Spinal cord (tissue), 10 donors: Measurements from ENCODE around the gene CEP72. TPM values are rescaled to one million over a fixed set of nuclear protein-coding genes. Genes with fewer than 3 reads are reported as not detected.

Source experiments
- DNase-seq, 6 donors: peaks; one replicate each; pipeline versions ENCODE4 v3.0.0 to v3.0.0-alpha.2; 2013 to 2015; ENCODE audit warnings: low spot score in 6 of 6, low read depth in 4 of 6
- H3K27ac ChIP-seq: one replicate; pipeline ENCODE4 v1.5.1; 2013; ENCODE audit warnings: low read depth, low read length, control low read depth
- H3K27me3 ChIP-seq: one replicate; pipeline ENCODE4 v1.6.1; 2013; ENCODE audit warnings: low read length; ENCODE audit not compliant: control insufficient read depth, insufficient read depth
- H3K36me3 ChIP-seq: one replicate; pipeline ENCODE4 v1.6.1; 2013; ENCODE audit warnings: low read length; ENCODE audit not compliant: control insufficient read depth, insufficient read depth
- H3K4me1 ChIP-seq: one replicate; pipeline ENCODE4 v1.6.1; 2013; ENCODE audit warnings: low read length; ENCODE audit not compliant: control insufficient read depth, insufficient read depth
- H3K4me3 ChIP-seq: one replicate; pipeline ENCODE4 v1.5.1; 2013; ENCODE audit warnings: low read depth, low read length, control low read depth
- H3K9me3 ChIP-seq: one replicate; pipeline ENCODE4 v1.6.1; 2013; ENCODE audit warnings: low read length; ENCODE audit not compliant: control insufficient read depth, insufficient read depth
- WGBS: methylation state at CpG from one replicate; pipeline ENCODE4 v1.1.5; 2013; ENCODE audit warnings: missing lambda C conversion rate; ENCODE audit not compliant: insufficient coverage; 5-methylcytosine and 5-hydroxymethylcytosine counted together
- polyA plus RNA-seq, 2 donors: library from polyadenylated mRNA; unstranded; fragments of 120-200 nt; gene quantifications; one replicate each; pipeline ENCODE4 v1.2.1, GENCODE V29; 2013; ENCODE audit not compliant: insufficient read length in 2 of 2
- total RNA-seq, 2 donors: library from RNA; depleted of rRNA in 1 of 2; stranded (reverse); fragments of 120-200 nt in 1 of 2; fragments of >200 nt in 1 of 2; gene quantifications; one replicate each; pipeline versions ENCODE4 v1.2.3 to v1.2.4, GENCODE V29; 2013 to 2014
- donor health status: healthy.

Gene CEP72
- total and polyA plus RNA-seq, 4 donors, result 3.5 to 12.1 (median 9.1) TPM

GRCh38 chr5:647311-647710 lies 35.2 kb downstream of the CEP72 start:
- no peak for DNase-seq
- H3K9me3 ChIP-seq, result no peaks in the 10 kb centered on the region
- no peak overlapping the region for H3K4me3 ChIP-seq
- no peak overlapping the region for H3K27ac ChIP-seq
- 100% methylated on average over 3 of the region's 4 CpGs for WGBS
- peaks cover 64% of the 10 kb centered on the region for H3K36me3 ChIP-seq
- no peaks in the 10 kb centered on the region for H3K27me3 ChIP-seq
- H3K4me1 ChIP-seq, result no peaks in the 10 kb centered on the region

DNA sequence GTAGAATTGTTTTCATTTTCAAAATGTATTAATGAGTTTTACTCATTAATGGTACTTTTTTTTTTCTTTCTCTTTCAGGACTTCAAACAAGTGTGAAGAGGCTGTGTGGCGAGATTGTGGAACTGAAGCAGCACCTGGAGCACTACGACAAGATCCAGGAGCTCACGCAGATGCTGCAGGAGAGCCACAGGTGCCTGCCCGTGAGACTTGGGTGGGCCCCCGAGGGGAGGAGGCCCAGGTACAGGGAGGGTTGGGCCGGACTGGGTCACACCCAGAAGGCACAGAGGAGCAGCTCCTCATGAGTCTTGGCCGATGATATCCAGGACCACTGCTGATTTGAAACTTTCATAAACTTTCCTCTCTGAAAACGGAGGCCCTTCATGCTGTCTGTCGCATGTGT lies 35.6 kb downstream of the CEP72 start:
- no peaks in the 10 kb centered on the region for H3K4me1 ChIP-seq
- H3K27me3 ChIP-seq, result no peaks in the 10 kb centered on the region
- H3K27ac ChIP-seq, result no peak overlapping the region
- H3K4me3 ChIP-seq, result no peak overlapping the region
- DNase-seq, result no peak
- H3K36me3 ChIP-seq, result peaks cover 62% of the 10 kb centered on the region
- over 99% methylated on average over 9 of the region's 9 CpGs for WGBS
- H3K9me3 ChIP-seq, result no peaks in the 10 kb centered on the region

DNA sequence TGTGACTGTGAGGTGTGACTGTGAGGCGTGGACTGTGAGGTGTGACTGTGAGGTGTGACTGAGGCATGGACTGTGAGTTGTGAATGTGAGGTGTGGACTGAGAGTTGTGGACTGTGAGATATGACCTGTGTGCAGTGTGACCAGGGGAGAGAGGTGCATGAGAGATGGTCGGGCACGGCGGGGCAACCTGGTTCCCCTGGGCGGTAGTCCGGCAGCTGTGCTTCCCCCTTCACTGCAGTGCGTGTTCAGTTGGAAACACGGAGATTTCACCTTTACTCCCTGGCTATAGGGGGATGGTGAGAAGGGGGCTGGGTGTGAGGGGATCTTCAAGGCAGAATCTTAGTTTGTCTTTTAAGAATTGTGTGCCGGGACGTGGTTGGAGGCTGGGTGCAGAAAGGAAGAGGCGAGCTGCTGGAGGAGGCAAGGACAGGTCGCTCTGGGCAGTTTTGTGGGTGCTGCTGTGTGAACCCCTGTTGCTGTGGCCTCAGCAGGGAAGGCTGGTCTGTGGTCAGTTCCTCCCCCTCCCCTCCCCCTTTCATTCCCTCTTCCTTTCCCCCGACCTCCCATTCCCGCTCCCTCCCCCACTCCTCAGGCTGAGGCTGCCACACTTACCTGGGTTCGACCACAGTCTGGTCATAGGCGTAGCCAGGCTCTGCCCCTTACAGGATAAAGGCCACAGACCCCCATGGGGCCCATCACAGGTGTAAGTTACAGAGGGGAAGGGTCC lies 39.3 kb downstream of the CEP72 start:
- H3K4me3 ChIP-seq, result no peak overlapping the region
- 84% methylated on average over 12 of the region's 16 CpGs for WGBS
- no peaks in the 10 kb centered on the region for H3K27me3 ChIP-seq
- no peak overlapping the region for H3K27ac ChIP-seq
- H3K36me3 ChIP-seq, result peaks cover 45% of the 10 kb centered on the region
- no peak for DNase-seq
- H3K9me3 ChIP-seq, result no peaks in the 10 kb centered on the region
- H3K4me1 ChIP-seq, result no peaks in the 10 kb centered on the region

DNA sequence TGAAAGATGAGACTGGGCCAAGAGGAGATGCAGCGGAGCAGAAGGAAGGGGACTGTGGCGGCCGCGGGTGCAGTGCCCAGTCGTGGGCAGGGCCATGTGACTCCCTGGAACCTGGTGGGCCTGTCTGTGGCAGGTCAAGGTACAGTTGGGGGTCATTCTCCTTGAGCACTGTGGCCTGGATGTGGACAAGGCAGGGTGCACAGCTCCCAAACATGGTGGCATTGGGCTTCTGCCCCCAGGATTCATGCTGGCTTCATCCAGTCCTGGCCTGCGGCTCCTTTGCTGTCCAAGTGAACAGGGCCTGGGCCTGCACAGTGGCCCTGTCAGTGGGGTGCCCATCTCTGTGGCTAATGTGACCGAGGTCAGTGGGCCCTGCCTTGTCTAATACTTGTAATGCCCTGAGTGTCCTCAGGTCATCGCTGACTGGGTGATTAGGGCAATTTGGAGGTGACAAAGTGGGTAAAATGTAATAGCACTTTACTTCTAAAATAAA lies 39.9 kb downstream of the CEP72 start:
- WGBS, result 92% methylated on average over 7 of the region's 8 CpGs
- Histone ChIP-seq H3K27me3 (no peaks in the 10 kb centered on the region), H3K4me3 (no peak overlapping the region), H3K9me3 (no peaks in the 10 kb centered on the region), H3K36me3 (peaks cover 38% of the 10 kb centered on the region), H3K27ac (no peak overlapping the region), H3K4me1 (no peaks in the 10 kb centered on the region)
- DNase-seq, result no peak

- WGBS, result 93% methylated on average over 10 of the region's 11 CpGs
- H3K36me3 ChIP-seq, result peaks cover 31% of the 10 kb centered on the region
- H3K27me3 ChIP-seq, result no peaks in the 10 kb centered on the region
- no peak overlapping the region for H3K4me3 ChIP-seq
- DNase-seq, result no peak
- no peaks in the 10 kb centered on the region for H3K9me3 ChIP-seq
- H3K27ac ChIP-seq, result no peak overlapping the region
- H3K4me1 ChIP-seq, result no peaks in the 10 kb centered on the region
These were observed 40.7 kb downstream of the CEP72 start for GRCh38 chr5:652773-653350.

GRCh38 chr5:654071-654778 lies 42.1 kb downstream of the CEP72 start:
- Histone ChIP-seq H3K4me1 (no peaks in the 10 kb centered on the region), H3K4me3 (no peak overlapping the region), H3K9me3 (no peaks in the 10 kb centered on the region), H3K27me3 (no peaks in the 10 kb centered on the region), H3K27ac (no peak overlapping the region), H3K36me3 (peaks cover 32% of the 10 kb centered on the region)
- WGBS, result 84% methylated on average over 14 of the region's 17 CpGs
- no peak for DNase-seq

- 100% methylated on average over 3 of the region's 13 CpGs for WGBS
- no peak overlapping the region for H3K27ac ChIP-seq
- H3K4me1 ChIP-seq, result no peaks in the 10 kb centered on the region
- no peaks in the 10 kb centered on the region for H3K27me3 ChIP-seq
- no peaks in the 10 kb centered on the region for H3K9me3 ChIP-seq
- peaks cover 42% of the 10 kb centered on the region for H3K36me3 ChIP-seq
- DNase-seq, result no peak
- no peak overlapping the region for H3K4me3 ChIP-seq
These were observed 43.3 kb downstream of the CEP72 start for GRCh38 chr5:655406-655805.

GRCh38 chr5:657570-657969 lies 45.4 kb downstream of the CEP72 start:
- Histone ChIP-seq H3K4me1 (no peaks in the 10 kb centered on the region), H3K36me3 (peaks cover 48% of the 10 kb centered on the region), H3K9me3 (no peaks in the 10 kb centered on the region), H3K4me3 (no peak overlapping the region), H3K27ac (no peak overlapping the region), H3K27me3 (no peaks in the 10 kb centered on the region)
- no peak for DNase-seq
- WGBS, result 93% methylated on average over 5 of the region's 6 CpGs

- no peak overlapping the region for H3K27ac ChIP-seq
- H3K36me3 ChIP-seq, result peaks cover 48% of the 10 kb centered on the region
- WGBS, result 98% methylated on average over 4 of the region's 5 CpGs
- H3K27me3 ChIP-seq, result no peaks in the 10 kb centered on the region
- no peak for DNase-seq
- no peak overlapping the region for H3K4me3 ChIP-seq
- no peaks in the 10 kb centered on the region for H3K4me1 ChIP-seq
- H3K9me3 ChIP-seq, result no peaks in the 10 kb centered on the region
These were observed 46.0 kb downstream of the CEP72 start for GRCh38 chr5:658103-658502.
